HepG2 (cell line): Measurements from ENCODE around the gene PLXNC1. TPM values are rescaled to one million over a fixed set of nuclear protein-coding genes. Genes with fewer than 3 reads are reported as not detected.

Experiments
- BCL6 ChIP-seq: IDR thresholded peaks from 2 replicates; pipeline ENCODE4 v1.6.1; 2016; ENCODE audit warnings: missing genetic modification reagents, missing compliant biosample characterization
- MTF1 ChIP-seq: sonication (generic); formaldehyde crosslinking; IDR thresholded peaks from 2 replicates; pipeline ENCODE4 v1.5.0; 2020; ENCODE audit warnings: missing genetic modification reagents
- MYC ChIP-seq: sonication (generic); formaldehyde crosslinking; IDR thresholded peaks from 2 replicates; pipeline ENCODE4 v1.9.0; 2021; ENCODE audit warnings: missing genetic modification reagents, borderline replicate concordance
- RXRB ChIP-seq: IDR thresholded peaks from 2 replicates; pipeline ENCODE4 v1.6.1; 2016; ENCODE audit warnings: borderline replicate concordance, missing genetic modification reagents, missing compliant biosample characterization
- SALL2 ChIP-seq: sonication (generic); formaldehyde crosslinking; IDR thresholded peaks from 2 replicates; pipeline ENCODE4 v1.8.1; 2023; ENCODE audit warnings: mild to moderate bottlenecking, missing genetic modification reagents, inconsistent platforms
- ZFP41 ChIP-seq: sonication (generic); formaldehyde crosslinking; IDR thresholded peaks from 2 replicates; pipeline ENCODE4 v1.4.0; 2020; ENCODE audit warnings: mild to moderate bottlenecking, missing genetic modification reagents, borderline replicate concordance
- ZKSCAN5 ChIP-seq: sonication (generic); formaldehyde crosslinking; IDR thresholded peaks from 2 replicates; pipeline ENCODE4 v1.5.1; 2020; ENCODE audit warnings: mild to moderate bottlenecking, missing genetic modification reagents
- ZNF282 ChIP-seq: fragments of 450-650 bp; IDR thresholded peaks from 2 replicates; pipeline ENCODE4 v1.6.1; 2018; ENCODE audit not compliant: partially characterized antibody
- ZSCAN30 ChIP-seq: sonication (generic); formaldehyde crosslinking; IDR thresholded peaks from 2 replicates; pipeline ENCODE4 v1.5.0; 2020; ENCODE audit warnings: mild to moderate bottlenecking, missing genetic modification reagents
- polyA plus RNA-seq, 8 experiments: library from polyadenylated mRNA; depleted of rRNA in 3 of 8; stranded (reverse) in 7 of 8; unstranded in 1 of 8; fragments of >200 nt; fragmentation: Illumina TruSeq in 4 of 8; extraction: Trizol in 4 of 8; gene quantifications; 2 replicates each; pipeline versions ENCODE4 v1.2.1 to v1.2.3, GENCODE V29; 2011 to 2016; ENCODE audit warnings: low read depth in 4 of 8, missing spikeins in 1 of 8, mixed read lengths in 1 of 8; ENCODE audit not compliant: insufficient read depth in 1 of 8
- total RNA-seq, 5 experiments: library from RNA; depleted of rRNA; stranded (reverse); fragments of >200 nt; fragmentation: Illumina TruSeq; extraction: Trizol; gene quantifications; 2 replicates each; pipeline ENCODE4 v1.2.3, GENCODE V29; 2016; ENCODE audit warnings: low read depth in 1 of 5
- TF ChIP-seq, protein P1 (sequence below): sonication (generic); formaldehyde crosslinking; IDR thresholded peaks from 2 replicates; pipeline ENCODE4 v1.5.0; 2020; ENCODE audit warnings: mild to moderate bottlenecking, missing genetic modification reagents
- TF ChIP-seq, protein P2 (sequence below): sonication (generic); formaldehyde crosslinking; IDR thresholded peaks from 2 replicates; pipeline ENCODE4 v1.8.1; 2023; ENCODE audit warnings: missing genetic modification reagents, mild to moderate bottlenecking, borderline replicate concordance
- TF ChIP-seq, protein P3 (sequence below): IDR thresholded peaks from 2 replicates; pipeline ENCODE4 v1.6.1; 2016
- TF ChIP-seq, protein P4 (sequence below): sonication (generic); formaldehyde crosslinking; IDR thresholded peaks from 2 replicates; pipeline ENCODE4 v1.4.0; 2020; ENCODE audit warnings: missing genetic modification reagents
- TF ChIP-seq, protein P5 (sequence below): sonication (generic); formaldehyde crosslinking; IDR thresholded peaks from 2 replicates; pipeline ENCODE4 v1.5.0; 2020; ENCODE audit warnings: mild to moderate bottlenecking, missing genetic modification reagents
- TF ChIP-seq, protein P6 (sequence below), 2 experiments: sonication (generic) in 1 of 2; formaldehyde crosslinking in 1 of 2; IDR thresholded peaks; 2 replicates each; pipeline versions ENCODE4 v1.5.1 to v1.6.1; 2011 to 2020; ENCODE audit warnings: borderline replicate concordance in 1 of 2, low read depth in 1 of 2, low read length in 1 of 2, mild to moderate bottlenecking in 1 of 2, missing genetic modification reagents in 1 of 2, moderate library complexity in 1 of 2
- TF ChIP-seq, protein P7 (sequence below): sonication (generic); formaldehyde crosslinking; conservative IDR thresholded peaks from 2 replicates; pipeline ENCODE4 v1.4.0; 2020; ENCODE audit warnings: mild to moderate bottlenecking, missing genetic modification reagents, moderate library complexity

The PLXNC1 gene
- total and polyA plus RNA-seq, 2 of the 13 experiments (the other 11 are each of a cell fraction or from before 2014, with no cell fraction given) = 6.6 to 11.2 TPM

DNA sequence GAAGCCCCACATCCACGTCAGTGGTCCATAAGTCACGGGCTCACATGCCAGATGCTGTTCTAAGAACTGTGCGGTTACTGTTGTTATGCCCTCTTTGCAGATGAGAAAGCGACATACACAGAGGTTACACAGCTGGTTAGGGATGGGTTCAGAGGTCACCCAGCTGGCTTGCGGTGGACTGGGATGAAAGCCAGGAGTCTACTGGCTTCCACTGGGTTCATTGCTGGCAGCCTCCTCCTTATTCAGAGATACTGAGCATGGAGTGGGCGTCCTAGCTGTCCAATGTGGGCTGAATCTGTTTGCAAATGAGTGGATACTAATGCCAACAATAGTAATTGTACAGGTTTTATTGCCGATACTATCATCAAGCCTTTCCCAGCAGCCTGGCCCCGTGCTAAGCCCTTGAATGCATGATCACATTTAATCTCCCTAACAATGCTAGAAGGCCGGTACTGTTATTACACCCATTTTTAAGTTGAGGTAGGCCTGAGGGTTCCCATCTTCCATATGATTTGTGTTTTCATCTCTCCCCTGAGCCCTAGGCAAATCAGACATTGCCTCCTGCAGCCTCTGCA is 129.1 kb downstream of the PLXNC1 start (continued):
- TF ChIP-seq, protein P1, sequence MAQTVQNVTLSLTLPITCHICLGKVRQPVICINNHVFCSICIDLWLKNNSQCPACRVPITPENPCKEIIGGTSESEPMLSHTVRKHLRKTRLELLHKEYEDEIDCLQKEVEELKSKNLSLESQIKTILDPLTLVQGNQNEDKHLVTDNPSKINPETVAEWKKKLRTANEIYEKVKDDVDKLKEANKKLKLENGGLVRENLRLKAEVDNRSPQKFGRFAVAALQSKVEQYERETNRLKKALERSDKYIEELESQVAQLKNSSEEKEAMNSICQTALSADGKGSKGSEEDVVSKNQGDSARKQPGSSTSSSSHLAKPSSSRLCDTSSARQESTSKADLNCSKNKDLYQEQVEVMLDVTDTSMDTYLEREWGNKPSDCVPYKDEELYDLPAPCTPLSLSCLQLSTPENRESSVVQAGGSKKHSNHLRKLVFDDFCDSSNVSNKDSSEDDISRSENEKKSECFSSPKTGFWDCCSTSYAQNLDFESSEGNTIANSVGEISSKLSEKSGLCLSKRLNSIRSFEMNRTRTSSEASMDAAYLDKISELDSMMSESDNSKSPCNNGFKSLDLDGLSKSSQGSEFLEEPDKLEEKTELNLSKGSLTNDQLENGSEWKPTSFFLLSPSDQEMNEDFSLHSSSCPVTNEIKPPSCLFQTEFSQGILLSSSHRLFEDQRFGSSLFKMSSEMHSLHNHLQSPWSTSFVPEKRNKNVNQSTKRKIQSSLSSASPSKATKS (CRISPR knock-in tag) = no peak
- TF ChIP-seq, protein P2, sequence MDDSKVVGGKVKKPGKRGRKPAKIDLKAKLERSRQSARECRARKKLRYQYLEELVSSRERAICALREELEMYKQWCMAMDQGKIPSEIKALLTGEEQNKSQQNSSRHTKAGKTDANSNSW (CRISPR knock-in tag) = no peak
- TF ChIP-seq, protein P3, sequence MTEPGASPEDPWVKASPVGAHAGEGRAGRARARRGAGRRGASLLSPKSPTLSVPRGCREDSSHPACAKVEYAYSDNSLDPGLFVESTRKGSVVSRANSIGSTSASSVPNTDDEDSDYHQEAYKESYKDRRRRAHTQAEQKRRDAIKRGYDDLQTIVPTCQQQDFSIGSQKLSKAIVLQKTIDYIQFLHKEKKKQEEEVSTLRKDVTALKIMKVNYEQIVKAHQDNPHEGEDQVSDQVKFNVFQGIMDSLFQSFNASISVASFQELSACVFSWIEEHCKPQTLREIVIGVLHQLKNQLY (CRISPR knock-in tag) = no peak
- TF ChIP-seq, protein P4, sequence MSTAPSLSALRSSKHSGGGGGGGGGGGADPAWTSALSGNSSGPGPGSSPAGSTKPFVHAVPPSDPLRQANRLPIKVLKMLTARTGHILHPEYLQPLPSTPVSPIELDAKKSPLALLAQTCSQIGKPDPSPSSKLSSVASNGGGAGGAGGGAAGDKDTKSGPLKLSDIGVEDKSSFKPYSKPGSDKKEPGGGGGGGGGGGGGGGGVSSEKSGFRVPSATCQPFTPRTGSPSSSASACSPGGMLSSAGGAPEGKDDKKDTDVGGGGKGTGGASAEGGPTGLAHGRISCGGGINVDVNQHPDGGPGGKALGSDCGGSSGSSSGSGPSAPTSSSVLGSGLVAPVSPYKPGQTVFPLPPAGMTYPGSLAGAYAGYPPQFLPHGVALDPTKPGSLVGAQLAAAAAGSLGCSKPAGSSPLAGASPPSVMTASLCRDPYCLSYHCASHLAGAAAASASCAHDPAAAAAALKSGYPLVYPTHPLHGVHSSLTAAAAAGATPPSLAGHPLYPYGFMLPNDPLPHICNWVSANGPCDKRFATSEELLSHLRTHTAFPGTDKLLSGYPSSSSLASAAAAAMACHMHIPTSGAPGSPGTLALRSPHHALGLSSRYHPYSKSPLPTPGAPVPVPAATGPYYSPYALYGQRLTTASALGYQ = no peak
- TF ChIP-seq, protein P5, sequence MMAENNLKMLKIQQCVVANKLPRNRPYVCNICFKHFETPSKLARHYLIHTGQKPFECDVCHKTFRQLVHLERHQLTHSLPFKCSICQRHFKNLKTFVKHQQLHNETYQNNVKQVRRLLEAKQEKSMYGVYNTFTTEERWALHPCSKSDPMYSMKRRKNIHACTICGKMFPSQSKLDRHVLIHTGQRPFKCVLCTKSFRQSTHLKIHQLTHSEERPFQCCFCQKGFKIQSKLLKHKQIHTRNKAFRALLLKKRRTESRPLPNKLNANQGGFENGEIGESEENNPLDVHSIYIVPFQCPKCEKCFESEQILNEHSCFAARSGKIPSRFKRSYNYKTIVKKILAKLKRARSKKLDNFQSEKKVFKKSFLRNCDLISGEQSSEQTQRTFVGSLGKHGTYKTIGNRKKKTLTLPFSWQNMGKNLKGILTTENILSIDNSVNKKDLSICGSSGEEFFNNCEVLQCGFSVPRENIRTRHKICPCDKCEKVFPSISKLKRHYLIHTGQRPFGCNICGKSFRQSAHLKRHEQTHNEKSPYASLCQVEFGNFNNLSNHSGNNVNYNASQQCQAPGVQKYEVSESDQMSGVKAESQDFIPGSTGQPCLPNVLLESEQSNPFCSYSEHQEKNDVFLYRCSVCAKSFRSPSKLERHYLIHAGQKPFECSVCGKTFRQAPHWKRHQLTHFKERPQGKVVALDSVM (CRISPR knock-in tag) = no peak
- TF ChIP-seq RXRB (CRISPR knock-in tag) (no peak), MYC (CRISPR knock-in tag) (no peak), ZSCAN30 (no peak), MTF1 (CRISPR knock-in tag) (no peak), ZNF282 (no peak), ZKSCAN5 (CRISPR knock-in tag) (no peak), ZFP41 (no peak), SALL2 (CRISPR knock-in tag) (no peak), BCL6 (no peak)
- TF ChIP-seq, protein P6, sequence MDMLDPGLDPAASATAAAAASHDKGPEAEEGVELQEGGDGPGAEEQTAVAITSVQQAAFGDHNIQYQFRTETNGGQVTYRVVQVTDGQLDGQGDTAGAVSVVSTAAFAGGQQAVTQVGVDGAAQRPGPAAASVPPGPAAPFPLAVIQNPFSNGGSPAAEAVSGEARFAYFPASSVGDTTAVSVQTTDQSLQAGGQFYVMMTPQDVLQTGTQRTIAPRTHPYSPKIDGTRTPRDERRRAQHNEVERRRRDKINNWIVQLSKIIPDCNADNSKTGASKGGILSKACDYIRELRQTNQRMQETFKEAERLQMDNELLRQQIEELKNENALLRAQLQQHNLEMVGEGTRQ (IDR thresholded peaks at IDR 0.05; ENCODE audit: low read depth, low read length) = no peak
- TF ChIP-seq, protein P6 (CRISPR knock-in tag; IDR thresholded peaks at IDR 0.05; ENCODE audit: borderline replicate concordance) = no peak
- TF ChIP-seq, protein P7, sequence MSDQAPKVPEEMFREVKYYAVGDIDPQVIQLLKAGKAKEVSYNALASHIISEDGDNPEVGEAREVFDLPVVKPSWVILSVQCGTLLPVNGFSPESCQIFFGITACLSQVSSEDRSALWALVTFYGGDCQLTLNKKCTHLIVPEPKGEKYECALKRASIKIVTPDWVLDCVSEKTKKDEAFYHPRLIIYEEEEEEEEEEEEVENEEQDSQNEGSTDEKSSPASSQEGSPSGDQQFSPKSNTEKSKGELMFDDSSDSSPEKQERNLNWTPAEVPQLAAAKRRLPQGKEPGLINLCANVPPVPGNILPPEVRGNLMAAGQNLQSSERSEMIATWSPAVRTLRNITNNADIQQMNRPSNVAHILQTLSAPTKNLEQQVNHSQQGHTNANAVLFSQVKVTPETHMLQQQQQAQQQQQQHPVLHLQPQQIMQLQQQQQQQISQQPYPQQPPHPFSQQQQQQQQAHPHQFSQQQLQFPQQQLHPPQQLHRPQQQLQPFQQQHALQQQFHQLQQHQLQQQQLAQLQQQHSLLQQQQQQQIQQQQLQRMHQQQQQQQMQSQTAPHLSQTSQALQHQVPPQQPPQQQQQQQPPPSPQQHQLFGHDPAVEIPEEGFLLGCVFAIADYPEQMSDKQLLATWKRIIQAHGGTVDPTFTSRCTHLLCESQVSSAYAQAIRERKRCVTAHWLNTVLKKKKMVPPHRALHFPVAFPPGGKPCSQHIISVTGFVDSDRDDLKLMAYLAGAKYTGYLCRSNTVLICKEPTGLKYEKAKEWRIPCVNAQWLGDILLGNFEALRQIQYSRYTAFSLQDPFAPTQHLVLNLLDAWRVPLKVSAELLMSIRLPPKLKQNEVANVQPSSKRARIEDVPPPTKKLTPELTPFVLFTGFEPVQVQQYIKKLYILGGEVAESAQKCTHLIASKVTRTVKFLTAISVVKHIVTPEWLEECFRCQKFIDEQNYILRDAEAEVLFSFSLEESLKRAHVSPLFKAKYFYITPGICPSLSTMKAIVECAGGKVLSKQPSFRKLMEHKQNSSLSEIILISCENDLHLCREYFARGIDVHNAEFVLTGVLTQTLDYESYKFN = no peak
